ENCODE measurements around the gene SCN1B. TPM values are rescaled to one million over a fixed set of nuclear protein-coding genes. Genes with fewer than 3 reads are reported as not detected.

Gene SCN1B
- total RNA-seq, 1 donor from 2014 or later: 1.1 TPM

DNA sequence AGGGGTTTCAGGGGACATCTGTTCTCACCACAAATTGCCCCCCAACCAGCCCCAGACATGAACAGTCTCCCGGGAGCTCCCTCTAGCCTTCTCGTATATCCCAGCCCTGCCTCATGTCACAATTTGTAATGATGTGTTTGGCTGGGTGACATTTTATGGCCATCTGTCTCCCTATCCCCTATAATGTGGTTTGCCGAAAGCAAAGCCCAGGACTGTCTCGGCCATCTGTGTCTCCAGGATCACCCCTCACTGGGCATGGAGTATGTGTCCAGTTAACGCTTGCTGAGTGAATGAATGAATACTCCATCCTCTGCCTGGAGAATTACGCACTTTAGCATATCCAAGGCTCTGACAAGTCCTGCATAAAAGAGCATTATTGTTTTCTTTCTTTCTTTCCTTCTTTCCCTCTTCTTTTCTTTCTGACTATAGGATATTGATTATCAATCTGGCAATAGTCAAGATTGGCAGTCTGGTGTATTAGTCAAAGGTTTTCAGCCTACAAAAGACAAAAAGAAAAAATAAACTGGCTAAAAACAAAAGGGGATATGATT is 26.3 kb downstream of the SCN1B start:
- H3K4me1 Mint-ChIP-seq (ENCODE audit: unreplicated experiment): no peaks in the 10 kb centered on the region
- TF ChIP-seq, protein P1, sequence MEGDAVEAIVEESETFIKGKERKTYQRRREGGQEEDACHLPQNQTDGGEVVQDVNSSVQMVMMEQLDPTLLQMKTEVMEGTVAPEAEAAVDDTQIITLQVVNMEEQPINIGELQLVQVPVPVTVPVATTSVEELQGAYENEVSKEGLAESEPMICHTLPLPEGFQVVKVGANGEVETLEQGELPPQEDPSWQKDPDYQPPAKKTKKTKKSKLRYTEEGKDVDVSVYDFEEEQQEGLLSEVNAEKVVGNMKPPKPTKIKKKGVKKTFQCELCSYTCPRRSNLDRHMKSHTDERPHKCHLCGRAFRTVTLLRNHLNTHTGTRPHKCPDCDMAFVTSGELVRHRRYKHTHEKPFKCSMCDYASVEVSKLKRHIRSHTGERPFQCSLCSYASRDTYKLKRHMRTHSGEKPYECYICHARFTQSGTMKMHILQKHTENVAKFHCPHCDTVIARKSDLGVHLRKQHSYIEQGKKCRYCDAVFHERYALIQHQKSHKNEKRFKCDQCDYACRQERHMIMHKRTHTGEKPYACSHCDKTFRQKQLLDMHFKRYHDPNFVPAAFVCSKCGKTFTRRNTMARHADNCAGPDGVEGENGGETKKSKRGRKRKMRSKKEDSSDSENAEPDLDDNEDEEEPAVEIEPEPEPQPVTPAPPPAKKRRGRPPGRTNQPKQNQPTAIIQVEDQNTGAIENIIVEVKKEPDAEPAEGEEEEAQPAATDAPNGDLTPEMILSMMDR (conservative IDR thresholded peaks at IDR 0.05): no peak
- H3K4me3 Mint-ChIP-seq: no peak overlapping the region
- no peak overlapping the region for H3K27ac Mint-ChIP-seq
- peaks cover 4% of the 10 kb centered on the region for H3K27me3 Mint-ChIP-seq
- H3K9me3 Mint-ChIP-seq: no peaks in the 10 kb centered on the region
- DNase-seq (ENCODE audit: extremely low spot score, unreplicated experiment): no peak
- no peaks in the 10 kb centered on the region for H3K36me3 Mint-ChIP-seq

DNA sequence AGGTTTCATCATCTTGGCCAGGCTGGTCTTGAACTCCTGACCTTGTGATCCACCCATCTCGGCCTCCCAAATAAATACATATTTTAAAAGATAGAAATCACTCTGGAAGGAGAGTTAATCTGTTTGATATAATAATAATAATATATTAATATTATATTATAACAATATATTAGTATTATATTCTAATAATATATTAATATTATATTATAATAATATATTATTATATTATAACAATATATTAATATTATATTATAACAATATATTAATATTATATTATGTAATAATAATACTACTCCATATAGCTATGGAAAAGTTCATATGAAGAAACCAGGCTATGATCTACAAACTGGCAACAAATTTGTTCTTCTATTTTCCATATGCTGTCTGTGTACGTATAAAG is 28.1 kb downstream of the SCN1B start:
- H3K27ac Mint-ChIP-seq: no peak overlapping the region
- H3K4me3 Mint-ChIP-seq: no peak overlapping the region
- TF ChIP-seq, protein P1 (conservative IDR thresholded peaks at IDR 0.05): no peak
- peaks cover 11% of the 10 kb centered on the region for H3K27me3 Mint-ChIP-seq
- no peaks in the 10 kb centered on the region for H3K36me3 Mint-ChIP-seq
- DNase-seq (ENCODE audit: extremely low spot score, unreplicated experiment): no peak
- no peaks in the 10 kb centered on the region for H3K9me3 Mint-ChIP-seq
- H3K4me1 Mint-ChIP-seq (ENCODE audit: unreplicated experiment): no peaks in the 10 kb centered on the region

DNA sequence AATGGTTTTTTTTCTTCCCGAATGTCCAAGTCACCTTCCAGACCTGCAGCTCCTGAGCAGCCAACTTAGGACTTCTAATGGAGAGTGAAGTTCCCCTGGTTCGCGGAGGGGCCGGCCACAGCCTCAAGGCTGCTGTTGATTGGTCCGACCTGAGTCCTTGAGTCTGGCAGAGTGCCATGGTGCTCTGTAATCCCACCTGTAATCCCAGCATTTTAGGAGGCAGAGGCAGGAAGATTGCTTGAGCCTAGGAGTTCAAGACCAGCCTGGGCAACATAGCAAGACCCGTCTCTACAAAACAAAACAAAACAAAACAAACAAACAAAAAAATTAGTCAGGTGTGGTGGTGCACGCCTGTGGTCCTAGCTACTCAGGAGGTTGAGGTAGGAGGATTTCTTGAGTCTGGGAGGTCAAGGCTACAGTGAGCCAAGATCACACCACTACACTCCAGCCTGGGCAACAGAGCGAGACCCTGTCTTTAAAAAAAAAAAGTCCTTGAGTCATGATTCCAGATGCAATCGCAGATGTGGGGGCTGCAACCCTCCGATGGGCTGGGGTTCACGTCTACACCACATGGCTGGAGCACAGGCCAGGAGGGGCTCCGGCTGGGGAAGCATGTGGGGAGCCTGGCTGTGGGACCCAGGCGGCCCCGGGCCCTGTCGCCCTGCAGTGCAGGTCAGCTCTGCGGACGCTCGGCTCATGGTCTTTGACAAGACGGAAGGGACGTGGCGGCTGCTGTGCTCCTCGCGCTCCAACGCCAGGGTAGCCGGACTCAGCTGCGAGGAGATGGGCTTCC is 28.9 kb downstream of the SCN1B start:
- H3K36me3 Mint-ChIP-seq: no peaks in the 10 kb centered on the region
- no peaks in the 10 kb centered on the region for H3K9me3 Mint-ChIP-seq
- no peak for DNase-seq (ENCODE audit: extremely low spot score, unreplicated experiment)
- no peak overlapping the region for H3K4me3 Mint-ChIP-seq
- TF ChIP-seq, protein P1 (conservative IDR thresholded peaks at IDR 0.05): no peak
- no peak overlapping the region for H3K27ac Mint-ChIP-seq
- no peaks in the 10 kb centered on the region for H3K4me1 Mint-ChIP-seq (ENCODE audit: unreplicated experiment)
- H3K27me3 Mint-ChIP-seq: peaks cover 17% of the 10 kb centered on the region

DNA sequence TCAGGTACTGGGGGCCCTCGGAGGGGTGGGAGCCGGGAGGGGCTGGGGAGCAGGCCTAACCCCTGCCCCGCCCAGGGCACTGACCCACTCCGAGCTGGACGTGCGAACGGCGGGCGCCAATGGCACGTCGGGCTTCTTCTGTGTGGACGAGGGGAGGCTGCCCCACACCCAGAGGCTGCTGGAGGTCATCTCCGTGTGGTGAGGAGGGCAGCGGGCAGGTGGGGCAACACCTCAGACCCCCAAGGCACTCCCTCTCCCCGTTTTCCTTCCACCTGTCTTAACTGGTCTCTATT is 29.5 kb downstream of the SCN1B start:
- TF ChIP-seq, protein P1 (conservative IDR thresholded peaks at IDR 0.05): no peak
- Mint-ChIP-seq H3K4me1 (ENCODE audit: unreplicated experiment) (no peaks in the 10 kb centered on the region), H3K9me3 (no peaks in the 10 kb centered on the region), H3K36me3 (no peaks in the 10 kb centered on the region), H3K27ac (no peak overlapping the region), H3K27me3 (peaks cover 17% of the 10 kb centered on the region), H3K4me3 (no peak overlapping the region)
- no peak for DNase-seq (ENCODE audit: extremely low spot score, unreplicated experiment)

DNA sequence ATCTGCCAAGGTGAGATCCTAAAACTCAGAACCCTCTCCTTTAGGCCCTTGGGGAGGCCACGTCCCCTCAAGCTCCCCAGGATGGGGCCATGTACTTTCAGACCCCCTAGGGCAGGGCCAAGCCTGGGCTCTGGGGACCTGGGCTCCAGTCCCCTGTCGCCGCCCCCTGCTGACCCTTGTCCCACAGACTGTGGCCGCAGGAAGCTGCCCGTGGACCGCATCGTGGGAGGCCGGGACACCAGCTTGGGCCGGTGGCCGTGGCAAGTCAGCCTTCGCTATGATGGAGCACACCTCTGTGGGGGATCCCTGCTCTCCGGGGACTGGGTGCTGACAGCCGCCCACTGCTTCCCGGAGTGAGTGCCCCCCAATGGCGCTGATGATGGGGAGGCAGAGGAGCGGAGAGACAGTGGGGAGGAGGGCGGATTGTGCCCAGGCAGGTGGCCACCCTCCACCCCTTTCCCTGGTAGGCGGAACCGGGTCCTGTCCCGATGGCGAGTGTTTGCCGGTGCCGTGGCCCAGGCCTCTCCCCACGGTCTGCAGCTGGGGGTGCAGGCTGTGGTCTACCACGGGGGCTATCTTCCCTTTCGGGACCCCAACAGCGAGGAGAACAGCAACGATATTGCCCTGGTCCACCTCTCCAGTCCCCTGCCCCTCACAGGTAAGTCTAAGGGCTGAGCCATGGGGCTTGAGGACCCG is 30.0 kb downstream of the SCN1B start:
- H3K27ac Mint-ChIP-seq: no peak overlapping the region
- TF ChIP-seq, protein P1 (conservative IDR thresholded peaks at IDR 0.05): no peak
- DNase-seq (ENCODE audit: extremely low spot score, unreplicated experiment): no peak
- no peak overlapping the region for H3K4me3 Mint-ChIP-seq
- peaks cover 17% of the 10 kb centered on the region for H3K27me3 Mint-ChIP-seq
- no peaks in the 10 kb centered on the region for H3K4me1 Mint-ChIP-seq (ENCODE audit: unreplicated experiment)
- H3K9me3 Mint-ChIP-seq: no peaks in the 10 kb centered on the region
- no peaks in the 10 kb centered on the region for H3K36me3 Mint-ChIP-seq

Data from type B pancreatic cell (in vitro differentiated cells).